GM18870 (cell line): ENCODE results near the gene TCHP.
"Not testable (repeated sequence)": the region's sequence is repeated elsewhere in the genome, so short reads cannot be mapped to it uniquely, and the experiment has no call there.

Source experiments
- ATAC-seq: cut with Tn5 transposase; IDR thresholded peaks from one replicate; pipeline ENCODE4 v1.9.1; 2021; ENCODE audit warnings: moderate library complexity; ENCODE audit not compliant: unreplicated experiment

TCHP gene

GRCh38 chr12:109899783-109900751, at the start of gene TCHP:
Gene TCHP, plus strand, starts transcription at chr12:109900274. Its CDS starts 2,753 bp downstream, at chr12:109903027.
- peak; percentile 67 for ATAC-seq

- not testable (repeated sequence) for ATAC-seq
Observed at GRCh38 chr12:109850518-109850917, 49.6 kb upstream of the TCHP start.

GRCh38 chr12:109855377-109855776, 44.7 kb upstream of the TCHP start:
- no peak for ATAC-seq

- ATAC-seq = no peak
Observed at GRCh38 chr12:109857715-109858114, 42.4 kb upstream of the TCHP start.

- no peak for ATAC-seq
Observed at GRCh38 chr12:109858764-109859163, 41.3 kb upstream of the TCHP start.

- no peak for ATAC-seq
Observed at GRCh38 chr12:109860977-109861376, 39.1 kb upstream of the TCHP start.

GRCh38 chr12:109861689-109862314, 38.3 kb upstream of the TCHP start:
- ATAC-seq = no peak

- ATAC-seq = not testable (repeated sequence)
Observed at GRCh38 chr12:109862491-109862890, 37.6 kb upstream of the TCHP start.

GRCh38 chr12:109863847-109864712, 36.0 kb upstream of the TCHP start:
- ATAC-seq = no peak

- ATAC-seq = no peak
Observed at GRCh38 chr12:109864916-109865315, 35.2 kb upstream of the TCHP start.

- no peak for ATAC-seq
Observed at GRCh38 chr12:109868182-109869051, 31.7 kb upstream of the TCHP start.

GRCh38 chr12:109870648-109871047, 29.4 kb upstream of the TCHP start:
- no peak for ATAC-seq

- ATAC-seq = no peak
Observed at GRCh38 chr12:109871668-109872314, 28.3 kb upstream of the TCHP start.

- no peak for ATAC-seq
Observed at GRCh38 chr12:109873653-109874052, 26.4 kb upstream of the TCHP start.

- no peak for ATAC-seq
Observed at GRCh38 chr12:109875572-109876131, 24.4 kb upstream of the TCHP start.

GRCh38 chr12:109876406-109876805, 23.7 kb upstream of the TCHP start:
- no peak for ATAC-seq

GRCh38 chr12:109877504-109878246, 22.4 kb upstream of the TCHP start:
- no peak for ATAC-seq

- no peak for ATAC-seq
Observed at GRCh38 chr12:109878247-109878625, 21.8 kb upstream of the TCHP start.

- ATAC-seq = no peak
Observed at GRCh38 chr12:109878749-109879148, 21.3 kb upstream of the TCHP start.
